GM20000 (cell line): ENCODE results near the gene DFFB.

Experiments used
- DNase-seq: peaks from one replicate; pipeline ENCODE4 v3.0.0; 2012; ENCODE audit warnings: low spot score
- CTCF ChIP-seq: IDR thresholded peaks from 2 replicates; pipeline ENCODE4 v1.5.1; 2012; ENCODE audit warnings: mild to moderate bottlenecking, control low read depth; ENCODE audit errors: extremely low read depth, missing control alignments

DFFB gene

GRCh38 chr1:3858231-3858981 lies 1.1 kb downstream of the DFFB start:
- DNase-seq = no peak
- no peak for TF ChIP-seq CTCF

- no peak for TF ChIP-seq CTCF
- no peak for DNase-seq
Observed at GRCh38 chr1:3863231-3863935, 6.1 kb downstream of the DFFB start.

GRCh38 chr1:3864884-3865283 lies 7.6 kb downstream of the DFFB start:
- no peak for DNase-seq
- no peak for TF ChIP-seq CTCF

GRCh38 chr1:3865606-3866160 lies 8.4 kb downstream of the DFFB start:
- DNase-seq = no peak
- no peak for TF ChIP-seq CTCF

GRCh38 chr1:3868464-3869006 lies 11.3 kb downstream of the DFFB start:
- no peak for TF ChIP-seq CTCF
- no peak for DNase-seq

- TF ChIP-seq CTCF = no peak
Observed at GRCh38 chr1:3869751-3870301, 12.6 kb downstream of the DFFB start.

GRCh38 chr1:3871451-3871805 lies 14.2 kb downstream of the DFFB start:
- TF ChIP-seq CTCF = no peak
- DNase-seq = no peak

More at GRCh38 chr1:3869751-3870301, 12.6 kb downstream of the DFFB start:
- no peak for DNase-seq
